Measurements from ENCODE around the gene CLCN7.

DNA sequence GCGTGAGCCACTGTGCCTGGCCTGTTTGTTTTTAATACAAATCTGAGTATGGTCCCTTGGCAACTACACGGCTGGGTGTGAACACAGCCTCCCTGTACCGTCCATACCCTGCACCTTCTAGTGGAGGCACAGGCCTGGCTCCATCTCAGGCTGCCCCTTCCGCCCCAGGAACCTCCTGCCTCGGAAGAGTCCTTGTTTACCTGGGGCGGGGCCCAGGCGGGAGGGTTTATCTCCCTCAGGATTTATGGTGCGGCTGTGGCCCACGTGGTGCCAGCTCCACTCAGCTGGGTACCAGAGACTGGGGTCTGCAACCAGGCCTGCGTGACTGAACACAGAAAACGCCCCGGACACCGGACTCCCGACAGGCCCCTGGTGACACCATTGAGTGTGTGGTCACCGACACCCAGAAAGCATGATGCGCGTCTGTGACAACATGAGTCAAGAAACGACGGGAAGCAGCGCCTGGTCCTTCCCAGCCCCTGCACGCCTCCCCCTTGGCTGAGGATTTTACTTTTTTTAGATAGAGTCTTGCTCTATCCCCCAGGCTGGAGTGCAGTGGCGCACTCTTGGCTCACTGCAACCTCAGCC, 79.3 kb downstream of the CLCN7 start:
- TF ChIP-seq, protein P1, sequence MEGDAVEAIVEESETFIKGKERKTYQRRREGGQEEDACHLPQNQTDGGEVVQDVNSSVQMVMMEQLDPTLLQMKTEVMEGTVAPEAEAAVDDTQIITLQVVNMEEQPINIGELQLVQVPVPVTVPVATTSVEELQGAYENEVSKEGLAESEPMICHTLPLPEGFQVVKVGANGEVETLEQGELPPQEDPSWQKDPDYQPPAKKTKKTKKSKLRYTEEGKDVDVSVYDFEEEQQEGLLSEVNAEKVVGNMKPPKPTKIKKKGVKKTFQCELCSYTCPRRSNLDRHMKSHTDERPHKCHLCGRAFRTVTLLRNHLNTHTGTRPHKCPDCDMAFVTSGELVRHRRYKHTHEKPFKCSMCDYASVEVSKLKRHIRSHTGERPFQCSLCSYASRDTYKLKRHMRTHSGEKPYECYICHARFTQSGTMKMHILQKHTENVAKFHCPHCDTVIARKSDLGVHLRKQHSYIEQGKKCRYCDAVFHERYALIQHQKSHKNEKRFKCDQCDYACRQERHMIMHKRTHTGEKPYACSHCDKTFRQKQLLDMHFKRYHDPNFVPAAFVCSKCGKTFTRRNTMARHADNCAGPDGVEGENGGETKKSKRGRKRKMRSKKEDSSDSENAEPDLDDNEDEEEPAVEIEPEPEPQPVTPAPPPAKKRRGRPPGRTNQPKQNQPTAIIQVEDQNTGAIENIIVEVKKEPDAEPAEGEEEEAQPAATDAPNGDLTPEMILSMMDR (IDR thresholded peaks at IDR 0.05) = no peak
- TF ChIP-seq POLR2A (IDR thresholded peaks at IDR 0.05) = no peak

Data from thyroid gland (tissue), 4 donors.